GM12878 (cell line): ENCODE measurements around the gene SDK2.

Experiments
- BHLHE40 ChIP-seq, 2 experiments: fragments of 450-650 bp in 1 of 2; IDR thresholded peaks; 2 replicates each; pipeline ENCODE4 v1.6.1; 2011 to 2017; ENCODE audit warnings: low read depth in 2 of 2, borderline replicate concordance in 1 of 2, improper control_type of control experiment in 1 of 2, low read length in 1 of 2, mild to moderate bottlenecking in 1 of 2
- ETV6 ChIP-seq, 2 experiments: fragments of 450-650 bp in 1 of 2; IDR thresholded peaks in 1 of 2; conservative IDR thresholded peaks in 1 of 2; 2 replicates each; pipeline ENCODE4 v1.6.1; 2014; ENCODE audit warnings: antibody characterized with exemption in 1 of 2, borderline replicate concordance in 1 of 2, low read depth in 1 of 2, mild to moderate bottlenecking in 1 of 2, moderate library complexity in 1 of 2
- FOXM1 ChIP-seq: IDR thresholded peaks from 2 replicates; pipeline ENCODE4 v1.6.1; 2012; ENCODE audit warnings: low read depth, mild to moderate bottlenecking, inconsistent platforms, low read length, moderate library complexity
- JUND ChIP-seq: IDR thresholded peaks from 2 replicates; pipeline ENCODE4 v1.6.1; 2012; ENCODE audit warnings: low read depth, mild to moderate bottlenecking, low read length, improper control_type of control experiment, moderate library complexity
- MEF2B ChIP-seq: fragments of 450-650 bp; IDR thresholded peaks from 2 replicates; pipeline ENCODE4 v1.6.1; 2018; ENCODE audit warnings: mild to moderate bottlenecking, moderate library complexity; ENCODE audit not compliant: partially characterized antibody, poor library complexity, severe bottlenecking
- NRF1 ChIP-seq: conservative IDR thresholded peaks from 2 replicates; pipeline ENCODE4 v1.6.1; 2011; ENCODE audit warnings: mild to moderate bottlenecking, low read depth, low read length, improper control_type of control experiment
- POLR2AphosphoS5 ChIP-seq: IDR thresholded peaks from 2 replicates; pipeline ENCODE4 v1.6.1; 2011; ENCODE audit warnings: mild to moderate bottlenecking, low read length, inconsistent platforms
- REST ChIP-seq: IDR thresholded peaks from 2 replicates; pipeline ENCODE4 v1.6.1; 2012; ENCODE audit warnings: mild to moderate bottlenecking, low read depth, low read length
- TAF1 ChIP-seq: IDR thresholded peaks from 2 replicates; pipeline ENCODE4 v1.6.1; 2011; ENCODE audit warnings: mild to moderate bottlenecking, low read depth, low read length, borderline replicate concordance
- TBL1XR1 ChIP-seq: IDR thresholded peaks from 2 replicates; pipeline ENCODE4 v1.6.1; 2012; ENCODE audit warnings: low read depth, low read length, improper control_type of control experiment
- TF ChIP-seq, protein P1 (sequence below), 3 experiments: IDR thresholded peaks in 2 of 3; conservative IDR thresholded peaks in 1 of 3; 2 replicates each; pipeline ENCODE4 v1.5.1; 2011; ENCODE audit warnings: low read depth in 3 of 3, low read length in 3 of 3, mild to moderate bottlenecking in 3 of 3, control low read depth in 2 of 3, moderate library complexity in 2 of 3, inconsistent platforms in 1 of 3, mixed read lengths in 1 of 3; ENCODE audit not compliant: control insufficient read depth in 2 of 3, insufficient read depth in 1 of 3; ENCODE audit errors: extremely low read depth in 1 of 3

DNA sequence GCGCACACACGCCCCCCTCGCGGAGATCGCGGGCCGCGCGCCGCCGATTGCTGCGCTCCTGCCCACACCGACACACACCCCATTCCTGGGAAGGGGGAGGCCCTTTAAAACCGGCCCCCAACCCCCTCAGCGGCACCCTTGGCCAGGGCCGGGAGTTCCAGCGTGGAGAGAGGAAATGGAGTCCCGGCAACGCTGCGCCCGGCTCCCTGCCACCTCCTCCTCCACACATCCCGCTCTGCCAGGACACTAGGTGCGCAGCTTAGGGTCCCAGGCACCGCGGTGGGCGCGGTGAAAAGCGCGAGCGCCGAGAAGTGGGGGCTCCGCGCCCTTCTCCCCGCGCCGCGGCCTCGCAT is 332.8 kb downstream of the SDK2 start:
- TF ChIP-seq REST (no peak), FOXM1 (no peak), BHLHE40 (IDR thresholded peaks at IDR 0.05; ENCODE audit: borderline replicate concordance in 1 of 2, low read depth in 2 of 2, low read length in 1 of 2) (no peak), TAF1 (no peak), JUND (no peak), TBL1XR1 (no peak), MEF2B (no peak), ETV6 (conservative IDR thresholded peaks at IDR 0.05 in 1 of 2, IDR thresholded peaks at IDR 0.05 in 1 of 2; ENCODE audit: borderline replicate concordance in 1 of 2, low read depth in 1 of 2) (no peak), POLR2AphosphoS5 (no peak; the same call in 1 of the 2 replicates), NRF1 (no peak)
- TF ChIP-seq, protein P1, sequence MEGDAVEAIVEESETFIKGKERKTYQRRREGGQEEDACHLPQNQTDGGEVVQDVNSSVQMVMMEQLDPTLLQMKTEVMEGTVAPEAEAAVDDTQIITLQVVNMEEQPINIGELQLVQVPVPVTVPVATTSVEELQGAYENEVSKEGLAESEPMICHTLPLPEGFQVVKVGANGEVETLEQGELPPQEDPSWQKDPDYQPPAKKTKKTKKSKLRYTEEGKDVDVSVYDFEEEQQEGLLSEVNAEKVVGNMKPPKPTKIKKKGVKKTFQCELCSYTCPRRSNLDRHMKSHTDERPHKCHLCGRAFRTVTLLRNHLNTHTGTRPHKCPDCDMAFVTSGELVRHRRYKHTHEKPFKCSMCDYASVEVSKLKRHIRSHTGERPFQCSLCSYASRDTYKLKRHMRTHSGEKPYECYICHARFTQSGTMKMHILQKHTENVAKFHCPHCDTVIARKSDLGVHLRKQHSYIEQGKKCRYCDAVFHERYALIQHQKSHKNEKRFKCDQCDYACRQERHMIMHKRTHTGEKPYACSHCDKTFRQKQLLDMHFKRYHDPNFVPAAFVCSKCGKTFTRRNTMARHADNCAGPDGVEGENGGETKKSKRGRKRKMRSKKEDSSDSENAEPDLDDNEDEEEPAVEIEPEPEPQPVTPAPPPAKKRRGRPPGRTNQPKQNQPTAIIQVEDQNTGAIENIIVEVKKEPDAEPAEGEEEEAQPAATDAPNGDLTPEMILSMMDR (IDR thresholded peaks at IDR 0.05 in 2 of 3, conservative IDR thresholded peaks at IDR 0.05 in 1 of 3; ENCODE audit: control insufficient read depth in 2 of 3, extremely low read depth in 1 of 3, insufficient read depth in 1 of 3, low read depth in 3 of 3, low read length in 3 of 3) = no peak
